Cardiac muscle cell (in vitro differentiated cells and primary cell): Measurements from ENCODE around the gene NT5C2. TPM values are rescaled to one million over a fixed set of nuclear protein-coding genes. Genes with fewer than 3 reads are reported as not detected.
"Not testable (repeated sequence)": the region's sequence is repeated elsewhere in the genome, so short reads cannot be mapped to it uniquely, and the experiment has no call there.

Experiments
- DNase-seq, 2 donors: peaks; one replicate each; pipeline versions ENCODE4 v3.0.0 to v3.0.0-alpha.2; 2010 to 2017; ENCODE audit warnings: low read depth in 1 of 2, low spot score in 1 of 2
- H3K27ac ChIP-seq: fragments of 200-600 bp; sonication (generic); 2 replicates; pipeline ENCODE4 v1.5.1; 2016
- H3K27me3 ChIP-seq: fragments of 200-600 bp; sonication (generic); 2 replicates; pipeline ENCODE4 v1.6.0; 2016; ENCODE audit warnings: control low read depth
- H3K36me3 ChIP-seq: fragments of 200-600 bp; sonication (generic); 2 replicates; pipeline ENCODE4 v1.5.1; 2016; ENCODE audit warnings: control low read depth
- H3K4me1 ChIP-seq: fragments of 200-600 bp; sonication (generic); 2 replicates; pipeline ENCODE4 v1.8.1; 2017; ENCODE audit warnings: low read depth, mild to moderate bottlenecking, mixed run types
- H3K4me3 ChIP-seq: fragments of 200-600 bp; sonication (generic); 2 replicates; pipeline ENCODE4 v1.5.1; 2016; ENCODE audit warnings: mild to moderate bottlenecking
- H3K9me3 ChIP-seq: fragments of 200-600 bp; sonication (generic); 2 replicates; pipeline ENCODE4 v1.5.1; 2017; ENCODE audit warnings: low read depth, mild to moderate bottlenecking, control low read depth
- polyA plus RNA-seq: library from polyadenylated mRNA; unstranded; fragments of >200 nt; fragmentation: Nextera tagmentation; extraction: Ambion mirVana; gene quantifications from 2 replicates; pipeline ENCODE4 v1.2.1, GENCODE V29; 2016
- total RNA-seq: library from RNA; depleted of rRNA; stranded (reverse); fragments of >200 nt; gene quantifications from 2 replicates; pipeline ENCODE4 v1.2.3, GENCODE V29; 2016
- TF ChIP-seq, protein P1 (sequence below): IDR thresholded peaks from 2 replicates; pipeline ENCODE4 v1.5.1; 2012; ENCODE audit warnings: low read depth, mild to moderate bottlenecking, low read length

Gene NT5C2
- total and polyA plus RNA-seq, 2 experiments from 2014 or later: 51.1 to 84.0 TPM

DNA sequence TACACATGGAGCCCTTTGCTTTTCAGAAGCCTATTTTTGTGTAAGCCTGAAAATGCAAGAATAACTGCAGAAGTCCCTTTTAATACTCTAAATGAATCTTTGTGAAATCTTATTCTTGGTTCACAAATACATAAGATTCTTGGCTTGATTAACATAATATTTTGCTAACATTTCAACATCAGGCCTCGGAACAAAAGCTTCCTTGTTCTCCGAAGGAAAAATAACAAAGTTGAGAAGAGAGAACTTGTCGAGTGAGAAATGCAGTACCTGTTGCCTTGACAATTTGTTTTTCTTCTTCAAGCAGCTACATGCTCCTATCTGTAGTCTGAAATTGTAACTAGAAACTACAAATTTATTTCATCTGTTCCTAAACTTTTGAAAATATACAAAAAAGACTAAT lies 8.5 kb downstream of the NT5C2 start:
- TF ChIP-seq, protein P1, sequence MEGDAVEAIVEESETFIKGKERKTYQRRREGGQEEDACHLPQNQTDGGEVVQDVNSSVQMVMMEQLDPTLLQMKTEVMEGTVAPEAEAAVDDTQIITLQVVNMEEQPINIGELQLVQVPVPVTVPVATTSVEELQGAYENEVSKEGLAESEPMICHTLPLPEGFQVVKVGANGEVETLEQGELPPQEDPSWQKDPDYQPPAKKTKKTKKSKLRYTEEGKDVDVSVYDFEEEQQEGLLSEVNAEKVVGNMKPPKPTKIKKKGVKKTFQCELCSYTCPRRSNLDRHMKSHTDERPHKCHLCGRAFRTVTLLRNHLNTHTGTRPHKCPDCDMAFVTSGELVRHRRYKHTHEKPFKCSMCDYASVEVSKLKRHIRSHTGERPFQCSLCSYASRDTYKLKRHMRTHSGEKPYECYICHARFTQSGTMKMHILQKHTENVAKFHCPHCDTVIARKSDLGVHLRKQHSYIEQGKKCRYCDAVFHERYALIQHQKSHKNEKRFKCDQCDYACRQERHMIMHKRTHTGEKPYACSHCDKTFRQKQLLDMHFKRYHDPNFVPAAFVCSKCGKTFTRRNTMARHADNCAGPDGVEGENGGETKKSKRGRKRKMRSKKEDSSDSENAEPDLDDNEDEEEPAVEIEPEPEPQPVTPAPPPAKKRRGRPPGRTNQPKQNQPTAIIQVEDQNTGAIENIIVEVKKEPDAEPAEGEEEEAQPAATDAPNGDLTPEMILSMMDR: no peak
- Histone ChIP-seq H3K9me3 (no peaks in the 10 kb centered on the region), H3K36me3 (peaks cover 9% of the 10 kb centered on the region), H3K27me3 (no peaks in the 10 kb centered on the region), H3K27ac (peak overlapping the region; percentile 14), H3K4me1 (no peaks in the 10 kb centered on the region), H3K4me3 (no peak overlapping the region)
- DNase-seq: peak in 1 of 2 donors; percentile 54

- not testable (repeated sequence) for H3K27ac ChIP-seq, H3K4me3 ChIP-seq, H3K4me1 ChIP-seq, H3K9me3 ChIP-seq, DNase-seq, H3K27me3 ChIP-seq
- H3K36me3 ChIP-seq: peaks cover 15% of the 10 kb centered on the region
These were observed 9.1 kb downstream of the NT5C2 start for GRCh38 chr10:103183991-103184451.

GRCh38 chr10:103181244-103181643 lies 11.8 kb downstream of the NT5C2 start:
- Histone ChIP-seq H3K9me3 (no peaks in the 10 kb centered on the region), H3K4me3 (no peak overlapping the region), H3K36me3 (peaks cover 18% of the 10 kb centered on the region), H3K4me1 (no peaks in the 10 kb centered on the region), H3K27ac (no peak overlapping the region), H3K27me3 (no peaks in the 10 kb centered on the region)
- TF ChIP-seq, protein P1: no peak
- peak in 1 of 2 donors; percentile 40 for DNase-seq

DNA sequence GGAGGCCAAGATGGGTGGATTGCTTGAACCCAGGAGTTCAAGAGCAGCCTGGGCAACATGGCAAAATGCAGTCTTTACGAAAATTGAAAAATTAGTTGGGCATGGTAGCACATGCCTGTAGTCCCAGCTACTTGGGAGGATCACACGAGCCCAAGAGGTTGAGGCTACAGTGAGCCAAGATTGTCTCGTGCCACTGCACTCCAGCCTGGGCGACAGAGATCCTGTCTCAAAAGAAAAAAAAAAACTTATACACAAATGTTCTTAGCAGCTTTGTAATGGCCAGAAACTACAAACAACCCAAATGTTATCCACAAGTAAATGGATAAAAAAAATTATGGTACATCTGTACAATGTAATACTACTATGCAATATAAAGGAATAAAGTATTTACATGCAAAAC lies 12.6 kb downstream of the NT5C2 start:
- H3K36me3 ChIP-seq: peaks cover 18% of the 10 kb centered on the region
- no peak overlapping the region for H3K27ac ChIP-seq
- TF ChIP-seq, protein P1: no peak
- no peaks in the 10 kb centered on the region for H3K9me3 ChIP-seq
- no peaks in the 10 kb centered on the region for H3K4me1 ChIP-seq
- no peak overlapping the region for H3K4me3 ChIP-seq
- H3K27me3 ChIP-seq: no peaks in the 10 kb centered on the region
- no peak for DNase-seq

DNA sequence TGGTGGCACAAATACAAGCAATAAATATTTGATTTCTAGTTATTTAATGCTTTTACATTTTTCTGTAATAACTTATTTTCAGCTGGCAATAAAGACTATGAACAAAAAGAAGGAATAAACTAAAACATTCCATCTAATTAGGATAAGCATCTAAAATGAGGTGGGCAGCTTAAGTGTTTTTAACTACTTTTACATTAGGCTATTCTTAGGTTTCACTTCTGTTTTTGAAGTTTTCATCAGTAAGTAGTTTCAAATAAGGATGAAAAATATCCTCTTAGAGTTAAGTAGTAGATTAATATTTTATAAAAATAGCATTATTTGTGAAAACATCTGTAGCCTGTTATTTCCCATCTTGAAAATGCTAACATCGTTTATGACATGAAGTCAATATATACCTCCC lies 15.9 kb downstream of the NT5C2 start:
- no peaks in the 10 kb centered on the region for H3K9me3 ChIP-seq
- peaks cover 36% of the 10 kb centered on the region for H3K36me3 ChIP-seq
- H3K4me1 ChIP-seq: no peaks in the 10 kb centered on the region
- H3K27me3 ChIP-seq: no peaks in the 10 kb centered on the region
- no peak for DNase-seq
- peak overlapping the region; percentile 7 for H3K27ac ChIP-seq
- no peak overlapping the region for H3K4me3 ChIP-seq
- TF ChIP-seq, protein P1: no peak

DNA sequence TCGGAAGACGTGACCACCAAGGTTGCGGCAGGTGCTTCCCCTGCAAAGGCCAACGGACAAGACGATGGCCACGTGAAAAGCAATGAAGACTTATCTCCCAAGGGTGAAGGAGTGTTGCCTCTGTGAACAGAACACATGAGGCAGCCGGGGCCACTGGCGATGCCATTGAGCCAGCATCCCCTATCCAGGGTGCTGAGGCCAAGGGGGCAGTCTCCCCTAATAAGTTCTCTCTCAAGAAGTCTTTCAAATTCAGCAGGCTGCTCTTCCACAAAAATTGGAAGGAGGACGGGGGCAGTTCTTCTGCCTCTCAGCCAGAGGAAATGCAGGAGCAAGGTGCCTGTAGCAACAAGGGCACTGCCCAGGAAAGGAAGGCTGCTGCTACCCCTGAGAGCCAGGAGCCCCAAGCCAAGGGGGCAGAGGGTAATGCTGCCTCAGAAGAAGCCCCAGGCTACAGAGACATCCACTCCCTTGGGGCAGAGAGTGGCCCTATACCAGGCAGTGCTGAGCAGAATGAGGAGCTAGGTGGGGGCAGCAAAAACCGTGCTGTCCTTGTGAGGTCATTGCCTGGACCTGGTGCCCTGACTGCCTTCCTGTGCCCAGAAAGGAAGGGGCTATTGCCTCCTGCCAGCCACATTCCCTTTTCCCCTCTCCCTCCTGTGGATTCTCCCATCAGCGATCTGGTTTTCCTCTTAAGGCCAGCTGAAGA lies 17.3 kb downstream of the NT5C2 start:
- no peaks in the 10 kb centered on the region for H3K4me1 ChIP-seq
- H3K27ac ChIP-seq: peak overlapping the region; percentile 48
- peaks cover 43% of the 10 kb centered on the region for H3K36me3 ChIP-seq

DNA sequence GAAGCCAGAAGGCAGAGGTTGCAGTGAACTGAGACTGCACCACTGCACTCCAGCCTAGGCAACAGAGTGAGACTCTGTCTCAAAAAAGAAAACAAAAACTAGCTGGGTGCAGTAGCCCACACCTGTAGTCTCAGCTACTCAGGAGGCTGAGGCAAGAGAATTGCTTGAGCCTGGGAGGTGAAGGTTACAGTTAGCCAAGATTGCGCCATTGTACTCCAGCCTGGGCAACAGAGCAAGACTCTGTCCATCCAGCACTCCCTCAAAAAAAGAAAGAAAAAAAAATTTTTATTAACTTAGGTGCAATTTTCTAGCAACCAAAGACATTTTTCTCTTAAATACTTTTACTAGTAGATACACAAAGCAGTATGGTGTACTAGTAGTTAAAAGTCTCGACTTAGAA lies 18.7 kb downstream of the NT5C2 start:
- H3K4me3 ChIP-seq, DNase-seq, H3K27ac ChIP-seq, H3K9me3 ChIP-seq, H3K4me1 ChIP-seq, H3K27me3 ChIP-seq: not testable (repeated sequence)
- peaks cover 39% of the 10 kb centered on the region for H3K36me3 ChIP-seq

More for the DNA sequence above, 17.3 kb downstream of the NT5C2 start:
- Histone ChIP-seq H3K4me3 (no peak overlapping the region), H3K9me3 (no peaks in the 10 kb centered on the region), H3K27me3 (no peaks in the 10 kb centered on the region)
- no peak for DNase-seq
- TF ChIP-seq, protein P1: no peak
